ENCODE data around the gene ATAD2B. TPM values are rescaled to one million over a fixed set of nuclear protein-coding genes. Genes with fewer than 3 reads are reported as not detected.

The ATAD2B gene
- total RNA-seq, 1 donor: 17.4 TPM

DNA sequence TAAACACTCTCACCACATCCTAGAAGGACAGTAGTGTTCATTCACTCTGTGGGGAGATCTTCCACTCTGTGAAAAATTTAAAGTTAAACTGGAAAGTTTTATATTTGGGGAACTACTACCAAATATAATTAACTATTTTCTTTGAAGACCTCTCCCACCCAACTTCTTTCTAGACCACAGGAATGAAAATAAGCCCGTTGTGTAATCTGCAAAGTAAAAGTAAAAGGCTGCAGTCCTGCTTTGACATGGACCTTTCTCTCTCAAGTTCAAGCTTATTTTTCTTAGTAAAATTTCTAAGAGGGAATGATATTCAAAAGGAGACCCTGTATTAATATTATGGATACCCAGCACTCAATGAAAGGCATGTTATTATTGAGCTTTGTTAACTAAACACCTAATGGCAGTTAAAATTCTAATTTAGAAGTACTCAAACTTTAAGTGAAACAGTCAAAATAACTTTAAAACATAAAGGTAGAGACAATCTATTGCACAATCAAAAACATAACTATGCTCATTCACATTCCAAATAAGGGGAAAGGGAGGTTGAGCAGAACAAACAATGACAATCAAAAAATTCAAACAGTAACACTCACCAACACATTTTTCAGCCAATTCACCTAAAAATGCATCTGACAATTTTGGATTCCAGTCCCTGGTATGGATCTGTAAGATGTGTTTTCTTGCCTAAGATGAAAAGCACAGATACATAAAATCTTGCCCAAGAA lies 98.5 kb downstream of the ATAD2B start:
- no peak for DNase-seq (ENCODE audit: insufficient read length, low spot score, missing footprints)
- Histone ChIP-seq H3K4me1 (ENCODE audit: insufficient read depth, low read length) (peaks cover 16% of the 10 kb centered on the region), H3K4me2 (ENCODE audit: insufficient read depth, low read length) (peak overlapping the region; percentile 1), H3K36me3 (ENCODE audit: insufficient read depth, low read length) (peaks cover 3% of the 10 kb centered on the region), H3K27me3 (ENCODE audit: insufficient read depth, low read length) (no peaks in the 10 kb centered on the region), H3K4me3 (ENCODE audit: insufficient read depth, low read length) (no peak overlapping the region), H3K9me3 (ENCODE audit: low read depth, low read length) (no peaks in the 10 kb centered on the region), H3K27ac (ENCODE audit: low read depth, low read length) (no peak overlapping the region), H2AFZ (ENCODE audit: low read length) (no peak overlapping the region), H3K79me2 (ENCODE audit: insufficient read depth, low read length) (no peaks in the 10 kb centered on the region), H4K20me1 (ENCODE audit: insufficient read depth, low read length) (no peaks in the 10 kb centered on the region)
- TF ChIP-seq, protein P1, sequence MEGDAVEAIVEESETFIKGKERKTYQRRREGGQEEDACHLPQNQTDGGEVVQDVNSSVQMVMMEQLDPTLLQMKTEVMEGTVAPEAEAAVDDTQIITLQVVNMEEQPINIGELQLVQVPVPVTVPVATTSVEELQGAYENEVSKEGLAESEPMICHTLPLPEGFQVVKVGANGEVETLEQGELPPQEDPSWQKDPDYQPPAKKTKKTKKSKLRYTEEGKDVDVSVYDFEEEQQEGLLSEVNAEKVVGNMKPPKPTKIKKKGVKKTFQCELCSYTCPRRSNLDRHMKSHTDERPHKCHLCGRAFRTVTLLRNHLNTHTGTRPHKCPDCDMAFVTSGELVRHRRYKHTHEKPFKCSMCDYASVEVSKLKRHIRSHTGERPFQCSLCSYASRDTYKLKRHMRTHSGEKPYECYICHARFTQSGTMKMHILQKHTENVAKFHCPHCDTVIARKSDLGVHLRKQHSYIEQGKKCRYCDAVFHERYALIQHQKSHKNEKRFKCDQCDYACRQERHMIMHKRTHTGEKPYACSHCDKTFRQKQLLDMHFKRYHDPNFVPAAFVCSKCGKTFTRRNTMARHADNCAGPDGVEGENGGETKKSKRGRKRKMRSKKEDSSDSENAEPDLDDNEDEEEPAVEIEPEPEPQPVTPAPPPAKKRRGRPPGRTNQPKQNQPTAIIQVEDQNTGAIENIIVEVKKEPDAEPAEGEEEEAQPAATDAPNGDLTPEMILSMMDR (IDR thresholded peaks at IDR 0.05; ENCODE audit: extremely low read depth, low read depth, low read length): no peak

DNA sequence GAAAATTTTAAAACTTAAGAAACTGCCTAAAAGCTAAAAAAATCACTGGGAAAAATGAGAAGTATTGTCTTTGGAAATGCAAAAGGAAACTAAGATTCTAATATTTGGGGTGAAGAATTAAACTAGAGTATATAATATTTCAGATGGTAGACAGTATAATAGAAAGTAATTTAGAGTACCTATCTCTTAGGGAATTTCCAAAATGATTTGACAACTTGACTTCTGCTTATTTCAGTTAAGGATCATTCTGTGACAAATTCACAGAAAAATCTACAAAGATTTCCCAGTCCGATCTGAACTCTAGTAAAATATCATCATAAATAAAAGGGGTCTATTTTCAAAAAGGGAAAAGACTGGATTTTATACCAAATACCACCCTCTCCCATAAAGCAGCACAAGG lies 99.6 kb downstream of the ATAD2B start:
- DNase-seq (ENCODE audit: insufficient read length, low spot score, missing footprints): no peak
- Histone ChIP-seq H3K27ac (ENCODE audit: low read depth, low read length) (no peak overlapping the region), H2AFZ (ENCODE audit: low read length) (no peak overlapping the region)

DNA sequence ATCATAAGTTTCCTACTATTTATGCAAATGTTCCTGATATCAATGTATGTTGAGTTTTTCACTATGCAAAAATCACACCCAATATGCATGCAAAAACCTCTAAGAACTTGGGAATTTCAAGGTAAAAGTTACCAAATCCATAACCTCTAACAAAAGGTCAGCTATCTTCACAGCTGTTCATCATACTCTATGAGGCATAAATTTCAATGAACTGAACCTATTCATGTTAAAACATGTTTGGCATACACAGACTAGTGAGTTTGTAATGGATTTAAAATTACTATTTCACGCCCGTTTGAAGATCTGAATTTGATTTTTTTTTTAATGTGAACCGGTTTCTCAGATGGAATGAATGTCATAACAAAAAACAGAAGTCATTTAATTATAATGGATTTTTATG lies 100.2 kb downstream of the ATAD2B start:
- H3K36me3 ChIP-seq (ENCODE audit: insufficient read depth, low read length): peaks cover 6% of the 10 kb centered on the region
- TF ChIP-seq, protein P1 (IDR thresholded peaks at IDR 0.05; ENCODE audit: extremely low read depth, low read depth, low read length): no peak

More for the DNA sequence above, 99.6 kb downstream of the ATAD2B start:
- Histone ChIP-seq H3K4me3 (ENCODE audit: insufficient read depth, low read length) (no peak overlapping the region), H3K27me3 (ENCODE audit: insufficient read depth, low read length) (no peaks in the 10 kb centered on the region), H3K4me1 (ENCODE audit: insufficient read depth, low read length) (peaks cover 16% of the 10 kb centered on the region), H3K4me2 (ENCODE audit: insufficient read depth, low read length) (no peak overlapping the region), H3K9me3 (ENCODE audit: low read depth, low read length) (no peaks in the 10 kb centered on the region), H3K36me3 (ENCODE audit: insufficient read depth, low read length) (peaks cover under 1% of the 10 kb centered on the region), H3K79me2 (ENCODE audit: insufficient read depth, low read length) (no peaks in the 10 kb centered on the region), H4K20me1 (ENCODE audit: insufficient read depth, low read length) (no peaks in the 10 kb centered on the region)
- TF ChIP-seq, protein P1 (IDR thresholded peaks at IDR 0.05; ENCODE audit: extremely low read depth, low read depth, low read length): no peak

DNA sequence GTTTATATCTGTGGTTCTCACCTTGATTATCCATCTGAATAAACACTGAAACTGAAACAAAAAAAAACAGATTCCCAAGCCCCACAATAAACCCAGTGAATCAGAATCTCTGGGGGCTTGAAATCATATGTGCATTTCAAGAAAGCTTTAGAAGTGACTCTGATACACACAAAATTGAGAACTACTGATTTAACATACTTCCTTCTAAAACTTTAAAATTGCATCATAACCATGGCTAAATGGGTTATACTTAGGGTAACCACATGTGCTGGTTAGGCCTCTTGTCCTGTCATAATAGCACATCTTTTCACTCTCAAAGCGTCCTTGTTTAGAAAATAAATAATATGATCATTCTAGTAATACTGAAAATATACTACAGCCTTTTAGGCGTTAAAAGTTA lies 100.9 kb downstream of the ATAD2B start:
- H3K4me3 ChIP-seq (ENCODE audit: insufficient read depth, low read length): no peak overlapping the region
- peaks cover 7% of the 10 kb centered on the region for H3K36me3 ChIP-seq (ENCODE audit: insufficient read depth, low read length)
- DNase-seq (ENCODE audit: insufficient read length, low spot score, missing footprints): no peak
- peaks cover 16% of the 10 kb centered on the region for H3K4me1 ChIP-seq (ENCODE audit: insufficient read depth, low read length)
- H4K20me1 ChIP-seq (ENCODE audit: insufficient read depth, low read length): no peaks in the 10 kb centered on the region
- H3K79me2 ChIP-seq (ENCODE audit: insufficient read depth, low read length): no peaks in the 10 kb centered on the region
- no peak overlapping the region for H3K4me2 ChIP-seq (ENCODE audit: insufficient read depth, low read length)
- TF ChIP-seq, protein P1 (IDR thresholded peaks at IDR 0.05; ENCODE audit: extremely low read depth, low read depth, low read length): no peak
- H2AFZ ChIP-seq (ENCODE audit: low read length): no peak overlapping the region
- no peaks in the 10 kb centered on the region for H3K27me3 ChIP-seq (ENCODE audit: insufficient read depth, low read length)
- no peaks in the 10 kb centered on the region for H3K9me3 ChIP-seq (ENCODE audit: low read depth, low read length)
- H3K27ac ChIP-seq (ENCODE audit: low read depth, low read length): no peak overlapping the region

More for the DNA sequence above, 100.2 kb downstream of the ATAD2B start:
- Histone ChIP-seq H3K27me3 (ENCODE audit: insufficient read depth, low read length) (no peaks in the 10 kb centered on the region), H3K9me3 (ENCODE audit: low read depth, low read length) (no peaks in the 10 kb centered on the region), H3K4me1 (ENCODE audit: insufficient read depth, low read length) (peaks cover 16% of the 10 kb centered on the region), H3K79me2 (ENCODE audit: insufficient read depth, low read length) (no peaks in the 10 kb centered on the region), H4K20me1 (ENCODE audit: insufficient read depth, low read length) (no peaks in the 10 kb centered on the region), H3K27ac (ENCODE audit: low read depth, low read length) (no peak overlapping the region), H2AFZ (ENCODE audit: low read length) (no peak overlapping the region), H3K4me3 (ENCODE audit: insufficient read depth, low read length) (no peak overlapping the region), H3K4me2 (ENCODE audit: insufficient read depth, low read length) (no peak overlapping the region)
- no peak for DNase-seq (ENCODE audit: insufficient read length, low spot score, missing footprints)

All from osteoblast (primary cell).